AG09309 (cell line): ENCODE results near the gene EXOC2.

Experiments
- DNase-seq: peaks from one replicate; pipeline ENCODE4 v3.0.0-alpha.2; 2010; ENCODE audit warnings: low read depth
- H3K4me3 ChIP-seq: 2 replicates; pipeline ENCODE4 v1.5.1; 2011; ENCODE audit warnings: mild to moderate bottlenecking, low read depth, low read length, moderate library complexity; ENCODE audit not compliant: control insufficient read depth
- TF ChIP-seq, protein P1 (sequence below): IDR thresholded peaks from 2 replicates; pipeline ENCODE4 v1.5.1; 2011; ENCODE audit warnings: mild to moderate bottlenecking, low read depth, low read length, inconsistent platforms; ENCODE audit not compliant: insufficient read depth, control insufficient read depth; ENCODE audit errors: missing control alignments

Gene EXOC2

GRCh38 chr6:494394-494793 is 198.5 kb downstream of the EXOC2 start:
- TF ChIP-seq, protein P1, sequence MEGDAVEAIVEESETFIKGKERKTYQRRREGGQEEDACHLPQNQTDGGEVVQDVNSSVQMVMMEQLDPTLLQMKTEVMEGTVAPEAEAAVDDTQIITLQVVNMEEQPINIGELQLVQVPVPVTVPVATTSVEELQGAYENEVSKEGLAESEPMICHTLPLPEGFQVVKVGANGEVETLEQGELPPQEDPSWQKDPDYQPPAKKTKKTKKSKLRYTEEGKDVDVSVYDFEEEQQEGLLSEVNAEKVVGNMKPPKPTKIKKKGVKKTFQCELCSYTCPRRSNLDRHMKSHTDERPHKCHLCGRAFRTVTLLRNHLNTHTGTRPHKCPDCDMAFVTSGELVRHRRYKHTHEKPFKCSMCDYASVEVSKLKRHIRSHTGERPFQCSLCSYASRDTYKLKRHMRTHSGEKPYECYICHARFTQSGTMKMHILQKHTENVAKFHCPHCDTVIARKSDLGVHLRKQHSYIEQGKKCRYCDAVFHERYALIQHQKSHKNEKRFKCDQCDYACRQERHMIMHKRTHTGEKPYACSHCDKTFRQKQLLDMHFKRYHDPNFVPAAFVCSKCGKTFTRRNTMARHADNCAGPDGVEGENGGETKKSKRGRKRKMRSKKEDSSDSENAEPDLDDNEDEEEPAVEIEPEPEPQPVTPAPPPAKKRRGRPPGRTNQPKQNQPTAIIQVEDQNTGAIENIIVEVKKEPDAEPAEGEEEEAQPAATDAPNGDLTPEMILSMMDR: no peak
- no peak for DNase-seq
- H3K4me3 ChIP-seq: no peak overlapping the region

DNA sequence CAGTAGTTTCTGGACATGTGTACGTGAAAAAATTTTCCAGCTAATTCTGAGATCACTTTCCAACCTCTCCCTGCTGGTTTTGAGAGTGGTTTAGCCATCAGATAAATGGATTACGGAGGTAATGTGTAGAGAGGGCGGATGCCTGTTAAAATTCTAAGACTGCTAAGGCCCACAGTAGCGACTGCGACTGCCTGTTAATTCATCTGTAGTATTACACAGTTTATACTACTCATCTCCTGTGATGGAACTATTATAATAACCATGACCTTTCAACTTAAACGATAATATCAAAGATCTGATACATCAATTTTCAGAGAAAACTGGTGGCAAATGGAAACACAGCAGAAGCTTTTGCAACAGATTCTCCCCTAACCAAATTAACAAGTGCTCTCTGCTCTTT is 199.1 kb downstream of the EXOC2 start:
- DNase-seq: no peak
- TF ChIP-seq, protein P1: no peak

DNA sequence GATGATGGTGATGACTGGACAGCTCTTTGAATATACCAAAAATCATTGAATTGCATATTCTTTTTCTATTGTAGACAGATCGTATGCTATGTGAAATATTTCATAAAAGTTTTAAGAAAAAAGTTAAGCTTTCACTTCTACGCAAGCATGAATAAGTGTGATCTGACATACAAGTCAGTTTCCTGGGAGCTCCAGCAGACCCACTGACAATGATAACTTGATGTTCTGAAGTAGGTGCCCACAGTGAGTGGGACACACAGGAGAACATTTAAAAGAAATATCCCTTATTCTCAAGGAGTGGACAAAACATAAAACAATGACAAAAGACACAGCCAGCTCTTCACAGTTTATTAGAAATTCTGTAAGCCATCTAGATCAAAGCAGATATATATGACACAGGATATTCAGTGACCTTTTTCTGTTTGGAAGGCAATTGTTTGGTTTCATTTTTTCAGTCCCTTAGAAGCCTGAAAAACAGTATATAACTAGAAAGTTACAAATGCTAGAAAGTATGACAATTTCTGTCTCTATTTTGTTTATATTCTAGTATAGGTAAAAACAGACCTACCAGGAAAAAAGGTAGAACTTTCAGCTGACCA is 200.0 kb downstream of the EXOC2 start:
- no peak for DNase-seq
- TF ChIP-seq, protein P1: no peak
- no peak overlapping the region for H3K4me3 ChIP-seq

More for the DNA sequence above, 199.1 kb downstream of the EXOC2 start:
- H3K4me3 ChIP-seq: no peak overlapping the region

- TF ChIP-seq, protein P1: no peak
- H3K4me3 ChIP-seq: no peak overlapping the region
- DNase-seq: no peak
Measured at GRCh38 chr6:492178-492577, 200.8 kb downstream of the EXOC2 start.

- TF ChIP-seq, protein P1: no peak
- H3K4me3 ChIP-seq: no peak overlapping the region
- DNase-seq: no peak
Measured at GRCh38 chr6:491233-491632, 201.7 kb downstream of the EXOC2 start.

DNA sequence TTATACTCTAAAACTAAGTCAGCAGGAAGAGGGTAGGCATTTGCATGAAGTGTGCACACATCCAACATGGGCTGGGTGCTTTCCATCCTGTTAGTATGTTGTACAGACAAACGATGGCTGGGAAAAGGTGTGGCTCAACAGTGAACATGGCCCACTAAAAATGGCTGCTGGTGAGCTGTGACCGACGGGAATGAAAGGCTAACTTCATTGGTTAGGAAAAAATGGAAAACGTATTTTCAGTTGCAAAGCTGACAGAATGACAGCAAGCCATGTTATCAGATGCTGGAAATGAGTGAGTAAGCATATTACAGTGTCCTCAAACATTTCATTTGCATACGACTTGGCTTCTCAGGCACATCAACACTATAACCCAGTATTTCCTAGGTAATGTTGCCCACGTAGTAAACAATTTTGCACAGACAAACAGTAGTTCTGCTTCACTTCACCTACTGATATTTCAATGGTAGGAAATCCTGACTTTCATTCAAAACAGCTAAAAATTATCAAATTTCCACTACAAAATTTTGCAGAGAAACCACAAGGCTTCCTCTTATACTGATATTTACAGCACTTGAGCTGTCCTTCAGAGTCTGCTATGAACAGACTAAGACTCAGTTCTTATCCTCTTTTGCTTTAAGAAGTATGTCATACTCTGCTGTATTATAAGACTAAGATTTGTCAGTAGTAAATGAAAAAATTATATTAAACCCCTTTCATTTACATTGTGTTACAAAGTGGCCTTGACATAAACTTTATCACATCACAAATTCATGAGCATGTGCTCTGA is 202.5 kb downstream of the EXOC2 start:
- TF ChIP-seq, protein P1: no peak

More for the DNA sequence above, 202.5 kb downstream of the EXOC2 start:
- no peak overlapping the region for H3K4me3 ChIP-seq
- no peak for DNase-seq
